Lower leg skin (tissue), 3 donors: ENCODE results near the gene MGST2.

Source experiments
- POLR2A ChIP-seq, 2 donors: fragments of 450-650 bp; IDR thresholded peaks; one replicate each; pipeline ENCODE4 v1.6.1; 2016 to 2017; ENCODE audit warnings: antibody characterized with exemption in 2 of 2, mild to moderate bottlenecking in 1 of 2, moderate library complexity in 1 of 2
- TF ChIP-seq, protein P1 (sequence below), 3 donors: fragments of 450-650 bp; IDR thresholded peaks; one replicate each; pipeline ENCODE4 v1.5.1; 2016; ENCODE audit warnings: antibody characterized with exemption in 3 of 3, mild to moderate bottlenecking in 3 of 3, moderate library complexity in 2 of 3

DNA sequence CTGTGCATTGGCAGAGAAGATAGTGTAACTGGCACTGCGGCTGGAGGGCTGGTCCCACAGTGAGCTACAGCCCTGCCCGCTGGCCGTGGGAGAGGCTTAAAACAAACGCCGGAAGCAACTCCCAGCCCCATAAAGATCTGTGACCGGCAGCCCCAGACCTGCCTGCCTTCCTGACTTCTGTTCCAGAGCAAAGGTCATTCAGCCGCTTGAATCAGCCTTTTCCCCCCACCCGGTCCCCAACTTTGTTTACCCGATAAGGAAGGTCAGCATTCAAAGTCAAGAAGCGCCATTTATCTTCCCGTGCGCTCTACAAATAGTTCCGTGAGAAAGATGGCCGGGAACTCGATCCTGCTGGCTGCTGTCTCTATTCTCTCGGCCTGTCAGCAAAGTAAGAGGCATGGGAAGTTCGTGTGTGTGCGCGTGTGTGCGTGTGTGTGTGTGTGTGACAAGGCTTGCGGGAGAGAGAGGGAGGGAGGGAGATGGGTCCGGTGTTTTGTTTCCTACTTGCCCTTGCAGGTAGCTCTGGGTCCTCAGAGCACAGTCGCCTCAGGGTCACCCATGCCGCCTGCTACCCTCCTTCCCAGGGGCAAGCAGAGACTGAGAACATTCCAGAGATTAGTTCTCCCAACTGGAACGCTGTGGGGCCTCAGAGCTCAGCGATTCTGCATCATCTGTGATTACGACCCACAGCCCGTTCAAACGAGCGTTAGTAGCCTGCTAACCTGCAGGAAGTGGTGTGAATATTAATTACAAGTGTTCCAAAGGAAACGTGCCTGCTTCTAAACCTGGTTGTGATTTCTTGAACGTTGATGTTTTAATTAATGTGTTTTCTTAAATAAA, at the start of gene MGST2:
- TF ChIP-seq, protein P1, sequence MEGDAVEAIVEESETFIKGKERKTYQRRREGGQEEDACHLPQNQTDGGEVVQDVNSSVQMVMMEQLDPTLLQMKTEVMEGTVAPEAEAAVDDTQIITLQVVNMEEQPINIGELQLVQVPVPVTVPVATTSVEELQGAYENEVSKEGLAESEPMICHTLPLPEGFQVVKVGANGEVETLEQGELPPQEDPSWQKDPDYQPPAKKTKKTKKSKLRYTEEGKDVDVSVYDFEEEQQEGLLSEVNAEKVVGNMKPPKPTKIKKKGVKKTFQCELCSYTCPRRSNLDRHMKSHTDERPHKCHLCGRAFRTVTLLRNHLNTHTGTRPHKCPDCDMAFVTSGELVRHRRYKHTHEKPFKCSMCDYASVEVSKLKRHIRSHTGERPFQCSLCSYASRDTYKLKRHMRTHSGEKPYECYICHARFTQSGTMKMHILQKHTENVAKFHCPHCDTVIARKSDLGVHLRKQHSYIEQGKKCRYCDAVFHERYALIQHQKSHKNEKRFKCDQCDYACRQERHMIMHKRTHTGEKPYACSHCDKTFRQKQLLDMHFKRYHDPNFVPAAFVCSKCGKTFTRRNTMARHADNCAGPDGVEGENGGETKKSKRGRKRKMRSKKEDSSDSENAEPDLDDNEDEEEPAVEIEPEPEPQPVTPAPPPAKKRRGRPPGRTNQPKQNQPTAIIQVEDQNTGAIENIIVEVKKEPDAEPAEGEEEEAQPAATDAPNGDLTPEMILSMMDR (IDR thresholded peaks at IDR 0.05), result no peak
- TF ChIP-seq POLR2A (IDR thresholded peaks at IDR 0.05), result no peak
